WERI-Rb-1 (cell line): Measurements from ENCODE around the gene CCNT2.

ENCODE experiments used
- DNase-seq: peaks from one replicate; pipeline ENCODE4 v3.0.0-alpha.2; 2020
- H3K27ac ChIP-seq: fragments of 250-450 bp; sonication (Bioruptor Pico); 2 replicates; pipeline ENCODE4 v1.5.1; 2020; ENCODE audit warnings: mild to moderate bottlenecking, moderate library complexity
- H3K27me3 ChIP-seq: fragments of 250-450 bp; sonication (Bioruptor Pico); 2 replicates; pipeline ENCODE4 v1.5.1; 2021; ENCODE audit warnings: mild to moderate bottlenecking, low read depth, moderate library complexity; ENCODE audit not compliant: insufficient read depth, severe bottlenecking
- H3K36me3 ChIP-seq: fragments of 250-450 bp; sonication (Bioruptor Pico); 2 replicates; pipeline ENCODE4 v1.5.1; 2020; ENCODE audit warnings: mild to moderate bottlenecking, moderate library complexity
- H3K4me3 ChIP-seq: 2 replicates; pipeline ENCODE4 v1.5.1; 2011; ENCODE audit warnings: low read depth, mild to moderate bottlenecking, control low read depth, low read length
- H3K9me3 ChIP-seq: fragments of 250-450 bp; sonication (Bioruptor Pico); 2 replicates; pipeline ENCODE4 v1.5.1; 2021; ENCODE audit warnings: mild to moderate bottlenecking, moderate library complexity; ENCODE audit not compliant: severe bottlenecking
- TF ChIP-seq, protein P1 (sequence below): IDR thresholded peaks from 2 replicates; pipeline ENCODE4 v1.5.1; 2011; ENCODE audit warnings: low read depth, mild to moderate bottlenecking, control low read depth, inconsistent platforms, low read length

CCNT2 gene

DNA sequence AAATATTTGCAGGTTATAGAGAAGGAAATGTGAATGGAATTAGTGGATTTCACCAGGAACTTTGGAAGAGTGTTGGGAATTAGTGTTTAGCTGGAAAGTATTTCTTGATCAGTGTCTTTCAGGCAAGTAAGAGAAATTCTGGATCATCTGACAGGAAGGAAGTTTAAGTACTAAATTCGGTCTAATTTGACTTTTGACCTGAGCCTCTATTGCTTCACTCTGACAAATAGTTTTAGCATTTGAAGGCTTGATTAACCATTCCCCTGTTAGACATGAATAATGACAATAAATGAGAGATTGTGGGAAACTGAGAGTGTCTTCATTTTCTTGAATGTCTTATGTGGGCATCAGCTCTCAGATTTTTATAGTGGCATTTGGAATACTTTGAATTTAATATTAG is 16.0 kb downstream of the CCNT2 start:
- TF ChIP-seq, protein P1, sequence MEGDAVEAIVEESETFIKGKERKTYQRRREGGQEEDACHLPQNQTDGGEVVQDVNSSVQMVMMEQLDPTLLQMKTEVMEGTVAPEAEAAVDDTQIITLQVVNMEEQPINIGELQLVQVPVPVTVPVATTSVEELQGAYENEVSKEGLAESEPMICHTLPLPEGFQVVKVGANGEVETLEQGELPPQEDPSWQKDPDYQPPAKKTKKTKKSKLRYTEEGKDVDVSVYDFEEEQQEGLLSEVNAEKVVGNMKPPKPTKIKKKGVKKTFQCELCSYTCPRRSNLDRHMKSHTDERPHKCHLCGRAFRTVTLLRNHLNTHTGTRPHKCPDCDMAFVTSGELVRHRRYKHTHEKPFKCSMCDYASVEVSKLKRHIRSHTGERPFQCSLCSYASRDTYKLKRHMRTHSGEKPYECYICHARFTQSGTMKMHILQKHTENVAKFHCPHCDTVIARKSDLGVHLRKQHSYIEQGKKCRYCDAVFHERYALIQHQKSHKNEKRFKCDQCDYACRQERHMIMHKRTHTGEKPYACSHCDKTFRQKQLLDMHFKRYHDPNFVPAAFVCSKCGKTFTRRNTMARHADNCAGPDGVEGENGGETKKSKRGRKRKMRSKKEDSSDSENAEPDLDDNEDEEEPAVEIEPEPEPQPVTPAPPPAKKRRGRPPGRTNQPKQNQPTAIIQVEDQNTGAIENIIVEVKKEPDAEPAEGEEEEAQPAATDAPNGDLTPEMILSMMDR, result no peak
- Histone ChIP-seq H3K27me3 (no peaks in the 10 kb centered on the region), H3K36me3 (peaks cover 29% of the 10 kb centered on the region), H3K4me3 (no peak overlapping the region), H3K9me3 (no peaks in the 10 kb centered on the region), H3K27ac (no peak overlapping the region)
- no peak for DNase-seq

DNA sequence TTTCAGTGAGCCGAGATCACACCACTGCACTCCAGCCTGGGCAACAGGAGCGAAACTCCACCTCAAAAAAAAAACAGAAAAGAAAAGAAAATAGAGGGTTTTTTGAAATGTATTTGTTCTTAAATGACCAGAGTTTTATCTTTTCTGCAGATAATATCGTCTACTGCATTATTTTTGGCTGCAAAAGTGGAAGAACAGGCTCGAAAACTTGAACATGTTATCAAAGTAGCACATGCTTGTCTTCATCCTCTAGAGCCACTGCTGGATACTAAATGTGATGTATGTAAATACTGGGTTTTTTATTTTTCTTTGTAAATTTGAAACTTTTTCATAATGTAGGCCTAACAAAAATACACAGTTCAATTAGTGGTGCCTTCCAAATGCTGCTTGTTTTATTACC is 18.1 kb downstream of the CCNT2 start:
- no peaks in the 10 kb centered on the region for H3K9me3 ChIP-seq
- TF ChIP-seq, protein P1, result no peak

DNA sequence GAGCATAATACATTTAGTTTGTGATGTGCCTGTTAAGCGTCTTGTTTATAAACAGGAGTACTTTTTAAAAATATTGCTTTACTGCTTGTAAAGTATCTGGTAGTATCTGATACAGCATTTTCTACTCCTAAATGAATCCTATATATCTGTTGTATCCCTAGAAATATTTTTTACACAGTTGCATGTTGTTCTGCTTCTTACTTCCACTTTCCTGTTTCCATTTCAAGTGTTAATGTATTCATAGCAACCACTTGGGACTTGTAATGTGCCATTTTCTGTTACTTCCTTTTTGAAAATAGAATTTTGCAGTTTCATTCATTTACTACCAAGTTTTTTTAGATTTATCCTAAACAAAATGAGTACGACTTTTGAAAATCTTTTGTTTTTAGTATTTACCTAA is 24.9 kb downstream of the CCNT2 start:
- Histone ChIP-seq H3K27me3 (no peaks in the 10 kb centered on the region), H3K27ac (no peak overlapping the region), H3K36me3 (peaks cover 69% of the 10 kb centered on the region), H3K4me3 (no peak overlapping the region), H3K9me3 (no peaks in the 10 kb centered on the region)
- no peak for DNase-seq
- TF ChIP-seq, protein P1, result no peak

More for the DNA sequence above, 18.1 kb downstream of the CCNT2 start:
- DNase-seq, result no peak
- H3K4me3 ChIP-seq, result no peak overlapping the region
- no peak overlapping the region for H3K27ac ChIP-seq
- peaks cover 49% of the 10 kb centered on the region for H3K36me3 ChIP-seq
- no peaks in the 10 kb centered on the region for H3K27me3 ChIP-seq

DNA sequence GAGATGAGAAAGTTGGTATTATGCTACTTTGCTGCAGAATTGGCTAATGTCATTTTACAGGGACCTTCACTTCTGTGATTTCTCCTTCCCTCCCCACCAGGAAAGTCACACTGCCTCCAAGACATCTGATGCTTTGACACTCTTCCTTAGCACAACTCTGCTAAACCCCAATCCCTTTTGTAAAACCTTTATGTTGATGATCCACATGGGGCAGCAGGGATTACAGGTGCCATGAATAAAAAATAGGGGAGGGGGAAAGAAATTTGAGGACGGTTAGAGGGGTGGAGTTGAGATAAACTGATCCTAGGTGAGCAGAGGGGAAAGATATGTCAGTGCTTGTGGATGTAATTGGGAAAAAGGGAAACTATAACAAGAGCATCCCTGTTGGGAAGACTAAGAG is 26.4 kb downstream of the CCNT2 start:
- H3K27ac ChIP-seq, result no peak overlapping the region
- TF ChIP-seq, protein P1, result no peak
- peaks cover 69% of the 10 kb centered on the region for H3K36me3 ChIP-seq
- H3K9me3 ChIP-seq, result no peaks in the 10 kb centered on the region
- DNase-seq, result no peak
- H3K27me3 ChIP-seq, result no peaks in the 10 kb centered on the region
- H3K4me3 ChIP-seq, result no peak overlapping the region

DNA sequence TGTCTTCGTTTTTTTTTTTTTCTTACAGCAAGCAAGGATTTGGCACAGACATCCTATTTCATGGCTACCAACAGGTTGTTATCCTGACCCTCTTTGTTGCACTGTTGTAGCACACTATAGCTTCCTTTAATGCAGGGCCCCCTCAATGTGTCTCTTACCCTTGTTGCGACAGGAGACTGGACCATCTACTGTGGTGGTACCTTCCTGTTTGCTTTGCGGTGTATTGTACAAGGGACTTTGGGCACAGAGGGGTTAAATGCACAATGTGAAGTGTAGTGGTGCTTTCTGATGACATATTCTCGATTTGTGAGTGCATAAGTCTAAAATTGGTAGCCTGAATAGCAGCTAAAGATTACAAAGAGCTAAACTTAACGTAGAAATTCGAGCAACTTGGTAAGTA is 27.5 kb downstream of the CCNT2 start:
- TF ChIP-seq, protein P1, result no peak
- peaks cover 69% of the 10 kb centered on the region for H3K36me3 ChIP-seq
- H3K27me3 ChIP-seq, result no peaks in the 10 kb centered on the region
- no peaks in the 10 kb centered on the region for H3K9me3 ChIP-seq
- H3K27ac ChIP-seq, result no peak overlapping the region
- no peak for DNase-seq
- H3K4me3 ChIP-seq, result no peak overlapping the region

DNA sequence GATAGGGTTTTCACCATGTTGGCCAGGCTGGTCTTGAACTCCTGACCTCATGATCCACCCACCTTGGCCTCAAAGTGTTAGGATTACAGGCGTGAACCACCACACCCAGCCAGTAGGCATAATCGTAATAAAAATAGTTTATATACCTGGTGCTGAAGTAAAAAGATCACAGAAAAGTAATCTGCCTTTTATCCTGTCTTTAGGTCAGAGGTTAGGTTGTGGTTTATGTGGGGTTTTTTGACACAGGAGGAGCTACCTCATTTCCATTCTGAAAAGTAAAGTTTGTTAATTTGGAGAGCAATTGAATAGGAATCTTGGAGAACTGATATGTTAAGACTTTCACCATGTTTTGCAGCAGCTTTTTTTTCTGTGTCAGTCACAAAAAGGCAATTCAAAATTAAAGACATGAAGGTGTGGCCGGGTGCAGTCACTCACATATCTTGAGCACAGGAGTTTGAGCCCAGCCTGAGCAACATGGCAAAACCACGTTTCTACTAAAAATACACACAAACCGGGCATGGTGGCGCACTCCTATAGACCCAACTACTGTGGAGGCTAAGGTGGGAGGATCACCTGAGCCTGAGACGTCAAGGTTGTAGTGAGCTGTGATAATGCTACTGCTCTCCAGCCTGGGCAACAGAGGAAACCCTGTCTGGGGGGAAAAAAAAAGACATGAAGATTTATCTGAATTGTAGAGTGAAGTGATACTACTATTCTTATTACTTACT is 31.5 kb downstream of the CCNT2 start:
- H3K36me3 ChIP-seq, result peaks cover 78% of the 10 kb centered on the region
- TF ChIP-seq, protein P1, result no peak
- H3K4me3 ChIP-seq, result no peak overlapping the region
- no peaks in the 10 kb centered on the region for H3K27me3 ChIP-seq
- H3K27ac ChIP-seq, result no peak overlapping the region
- DNase-seq, result no peak
- no peaks in the 10 kb centered on the region for H3K9me3 ChIP-seq
